H1 (cell line): ENCODE data around the gene ATP2A3. TPM values are rescaled to one million over a fixed set of nuclear protein-coding genes. Genes with fewer than 3 reads are reported as not detected.

ENCODE experiments used
- CTCF ChIA-PET: fragments of 300-600 bp; sonication (Branson Sonifier 250); formaldehyde crosslinking; loops from one replicate; lab custom pipeline; 2021; ENCODE audit not compliant: partially characterized antibody; lab: Charles Lee
- POLR2A ChIA-PET: fragments of 300-600 bp; sonication (Branson Sonifier 250); formaldehyde crosslinking; loops from one replicate; lab custom pipeline; 2021; ENCODE audit warnings: inconsistent platforms; ENCODE audit not compliant: partially characterized antibody; lab: Charles Lee
- DNase-seq, 2 experiments: peaks; one replicate each; pipeline versions ENCODE4 v3.0.0 to v3.0.0-alpha.2; 2010 to 2022; ENCODE audit warnings: low spot score in 2 of 2, low read depth in 1 of 2, mixed read lengths in 1 of 2
- FAIRE-seq: peaks from 2 replicates; lab custom pipeline; 2011; peaks lifted over from hg19 to GRCh38; lab: Jason Lieb, UNC
- H2AFZ ChIP-seq: 2 replicates; pipeline ENCODE4 v1.8.1; 2012; ENCODE audit warnings: low read length, inconsistent platforms
- H2AK5ac ChIP-seq: 2 replicates; pipeline ENCODE4 v1.6.1; 2013; ENCODE audit warnings: low read depth, low read length
- H2BK120ac ChIP-seq: replicated peaks from 2 replicates; pipeline ENCODE3; 2013; ENCODE audit warnings: low read depth, low read length, inconsistent platforms
- H2BK12ac ChIP-seq: 2 replicates; pipeline ENCODE4 v1.6.1; 2013; ENCODE audit warnings: low read depth, low read length
- H2BK15ac ChIP-seq: 2 replicates; pipeline ENCODE4 v1.6.1; 2013; ENCODE audit warnings: low read length
- H2BK20ac ChIP-seq: 2 replicates; pipeline ENCODE4 v1.6.1; 2013; ENCODE audit warnings: low read length
- H2BK5ac ChIP-seq: 2 replicates; pipeline ENCODE4 v1.6.1; 2013; ENCODE audit warnings: low read depth, low read length
- H3K14ac ChIP-seq: 2 replicates; pipeline ENCODE4 v1.6.1; 2013; ENCODE audit warnings: inconsistent platforms; ENCODE audit not compliant: insufficient read length
- H3K18ac ChIP-seq: 2 replicates; pipeline ENCODE4 v1.6.1; 2013; ENCODE audit warnings: low read length; ENCODE audit errors: extremely low read depth
- H3K23ac ChIP-seq: 2 replicates; pipeline ENCODE4 v1.6.1; 2013; ENCODE audit warnings: inconsistent platforms; ENCODE audit not compliant: insufficient read length
- H3K23me2 ChIP-seq: 2 replicates; pipeline ENCODE4 v1.6.1; 2013; ENCODE audit warnings: low read depth, low read length
- H3K27ac ChIP-seq: 2 replicates; pipeline ENCODE4 v1.6.1; 2011; ENCODE audit warnings: low read depth, low read length, inconsistent platforms
- H3K27me3 ChIP-seq, 4 experiments: replicated peaks in 1 of 4; 1 replicate in 1 of 4; 2 replicates in 3 of 4; pipeline versions ENCODE4 v1.6.1 to v1.8.1; 2011 to 2013; ENCODE audit warnings: low read length in 3 of 4, mild to moderate bottlenecking in 3 of 4, inconsistent platforms in 2 of 4, mixed read lengths in 2 of 4, moderate library complexity in 1 of 4; ENCODE audit not compliant: control insufficient read depth in 3 of 4, insufficient read depth in 3 of 4; ENCODE audit errors: extremely low read depth in 1 of 4
- H3K36me3 ChIP-seq, 4 experiments: 2 replicates each; pipeline versions ENCODE4 v1.6.1 to v1.8.1; 2011 to 2013; ENCODE audit warnings: mild to moderate bottlenecking in 4 of 4, low read length in 3 of 4, moderate library complexity in 2 of 4, control low read depth in 1 of 4, inconsistent platforms in 1 of 4; ENCODE audit not compliant: insufficient read depth in 4 of 4, control insufficient read depth in 2 of 4
- H3K4ac ChIP-seq: replicated peaks from 2 replicates; pipeline ENCODE3; 2013; ENCODE audit warnings: low read length, low read depth, mixed read lengths, inconsistent platforms; ENCODE audit not compliant: insufficient read length
- H3K4me1 ChIP-seq, 4 experiments: replicated peaks in 1 of 4; 1 replicate in 1 of 4; 2 replicates in 3 of 4; pipeline versions ENCODE4 v1.6.1 to v1.8.1; 2011 to 2013; ENCODE audit warnings: low read length in 3 of 4, inconsistent platforms in 2 of 4, mixed read lengths in 1 of 4; ENCODE audit not compliant: insufficient read depth in 4 of 4, control insufficient read depth in 3 of 4
- H3K4me2 ChIP-seq, 2 experiments: 2 replicates each; pipeline versions ENCODE4 v1.6.1 to v1.8.1; 2011 to 2013; ENCODE audit warnings: low read depth in 2 of 2, low read length in 2 of 2, control low read depth in 1 of 2, inconsistent platforms in 1 of 2, mild to moderate bottlenecking in 1 of 2; ENCODE audit not compliant: insufficient read depth in 1 of 2
- H3K4me3 ChIP-seq, 4 experiments: fragments of 200-600, 300-600 bp in 1 of 4; sonication (generic), shearing (Covaris generic), sonication (Bioruptor Twin) in 1 of 4; 2 replicates each; pipeline versions ENCODE4 v1.5.1 to v1.8.1; 2011 to 2016; ENCODE audit warnings: low read length in 4 of 4, low read depth in 3 of 4, control low read depth in 2 of 4, inconsistent platforms in 2 of 4, mild to moderate bottlenecking in 2 of 4, mixed read lengths in 1 of 4, moderate library complexity in 1 of 4; ENCODE audit not compliant: insufficient read depth in 2 of 4; ENCODE audit errors: extremely low read depth in 1 of 4
- H3K56ac ChIP-seq: replicated peaks from 2 replicates; pipeline ENCODE3; 2013; ENCODE audit warnings: low read depth, mild to moderate bottlenecking, mixed read lengths, low read length, inconsistent platforms; ENCODE audit not compliant: insufficient read length
- H3K79me1 ChIP-seq: 2 replicates; pipeline ENCODE4 v1.6.1; 2013; ENCODE audit warnings: low read depth, low read length, control low read depth
- H3K79me2 ChIP-seq, 2 experiments: 2 replicates each; pipeline versions ENCODE4 v1.6.1 to v1.8.1; 2012 to 2013; ENCODE audit warnings: low read length in 2 of 2, mild to moderate bottlenecking in 2 of 2, inconsistent platforms in 1 of 2; ENCODE audit not compliant: insufficient read depth in 2 of 2, control insufficient read depth in 1 of 2
- H3K9ac ChIP-seq, 4 experiments: replicated peaks in 1 of 4; 1 replicate in 1 of 4; 2 replicates in 3 of 4; pipeline versions ENCODE4 v1.6.1 to v1.8.1; 2011 to 2013; ENCODE audit warnings: low read depth in 3 of 4, low read length in 3 of 4, control low read depth in 2 of 4, mild to moderate bottlenecking in 2 of 4, moderate library complexity in 2 of 4, inconsistent platforms in 1 of 4; ENCODE audit errors: extremely low read depth in 1 of 4
- H3K9me3 ChIP-seq, 2 experiments: 2 replicates each; pipeline versions ENCODE4 v1.6.1 to v1.8.1; 2012 to 2013; ENCODE audit warnings: mild to moderate bottlenecking in 2 of 2, moderate library complexity in 2 of 2, control low read depth in 1 of 2, inconsistent platforms in 1 of 2, low read depth in 1 of 2, low read length in 1 of 2, mixed read lengths in 1 of 2; ENCODE audit not compliant: insufficient read depth in 2 of 2
- H4K20me1 ChIP-seq, 2 experiments: replicated peaks in 1 of 2; 2 replicates each; pipeline versions ENCODE3 to v1.8.1; 2011 to 2013; ENCODE audit warnings: inconsistent platforms in 2 of 2, low read length in 2 of 2, mild to moderate bottlenecking in 1 of 2; ENCODE audit not compliant: insufficient read depth in 2 of 2, control insufficient read depth in 1 of 2
- H4K5ac ChIP-seq: 2 replicates; pipeline ENCODE4 v1.6.1; 2013; ENCODE audit warnings: low read length, low read depth, mixed read lengths, inconsistent platforms; ENCODE audit not compliant: insufficient read length
- H4K8ac ChIP-seq: 2 replicates; pipeline ENCODE4 v1.8.0; 2013; ENCODE audit warnings: mild to moderate bottlenecking, moderate library complexity, low read length, inconsistent platforms; ENCODE audit not compliant: insufficient read depth; ENCODE audit errors: extremely low read depth
- H4K91ac ChIP-seq: replicated peaks from 2 replicates; pipeline ENCODE3; 2013; ENCODE audit warnings: low read length, mixed read lengths, inconsistent platforms; ENCODE audit not compliant: insufficient read length
- ASH2L ChIP-seq: fragments of 200-600, 300-600 bp; sonication (generic); IDR thresholded peaks from one replicate; pipeline ENCODE4 v1.7.1; 2017; ENCODE audit warnings: low read length
- RNF2 ChIP-seq: fragments of 200-900, 300-1000 bp; sonication (generic); IDR thresholded peaks from 2 replicates; pipeline ENCODE4 v1.7.1; 2016; ENCODE audit warnings: borderline replicate concordance, low read depth, mild to moderate bottlenecking, antibody characterized with exemption, low read length; ENCODE audit not compliant: poor library complexity, severe bottlenecking; ENCODE audit errors: missing control alignments
- RXRA ChIP-seq: IDR thresholded peaks from 2 replicates; pipeline ENCODE4 v1.6.1; 2011; ENCODE audit warnings: low read depth, mild to moderate bottlenecking, low read length, moderate library complexity; ENCODE audit not compliant: insufficient read depth
- WGBS, 2 experiments: shearing (Covaris generic) in 1 of 2; methylation state at CpG; one replicate each; pipeline versions ENCODE4 v1.1.6 to v1.1.7; 2013 to 2015; ENCODE audit warnings: low lambda C conversion rate in 2 of 2, mixed read lengths in 2 of 2, inconsistent platforms in 1 of 2, low coverage in 1 of 2, missing lambda C conversion rate in 1 of 2; ENCODE audit not compliant: insufficient replicate concordance in 2 of 2, insufficient coverage in 1 of 2, insufficient read length in 1 of 2; ENCODE audit errors: extremely low coverage in 1 of 2, missing lambda C conversion rate in 1 of 2; 5-methylcytosine and 5-hydroxymethylcytosine counted together
- polyA plus RNA-seq, 7 experiments: library from polyadenylated mRNA; depleted of rRNA in 3 of 7; stranded (reverse) in 5 of 7; unstranded in 2 of 7; fragments of >200 nt in 5 of 7; fragments of 200-250 nt in 2 of 7; gene quantifications; 1 replicate in 5 of 7; 2 replicates in 1 of 7; 4 replicates in 1 of 7; pipeline versions ENCODE4 v1.2.1 to v1.2.3, GENCODE V29; 2011 to 2013; ENCODE audit warnings: missing spikeins in 2 of 7, mixed read lengths in 2 of 7
- total RNA-seq: library from RNA; stranded (reverse); fragmentation: NEBNext Ultra II Directional; extraction: Animal tissue kit (Norgen Biotek cat#: 25700); gene quantifications from 2 replicates; pipeline ENCODE4 v1.2.1, GENCODE V29; 2021

ATP2A3 gene
- total and polyA plus RNA-seq, 2 of the 8 experiments (the other 6 are each of a cell fraction or from before 2014, with no cell fraction given): 18.4 to 32.5 TPM

- no peaks in the 10 kb centered on the region for H3K27me3 ChIP-seq
- H2BK120ac ChIP-seq: no peak overlapping the region
- H4K91ac ChIP-seq: no peak overlapping the region
- peaks cover 4 to 32% (median 22%) of the 10 kb centered on the region in 4 experiments for H3K4me1 ChIP-seq
- H3K4ac ChIP-seq: no peak overlapping the region
- H2BK15ac ChIP-seq: 0 out of 2 replicates have a peak overlapping the region, but pooled peaks have one; percentile 33
- H2BK20ac ChIP-seq: no peak overlapping the region; the same call in 1 of the 2 replicates
- 0 out of 2 replicates have a peak overlapping the region, but pooled peaks have one; percentile 43 for H2BK12ac ChIP-seq
- no peak overlapping the region for H3K4me2 ChIP-seq
- H3K23me2 ChIP-seq: no peaks in the 10 kb centered on the region
- H3K9ac ChIP-seq: no peak overlapping the region
- no peak overlapping the region for H3K56ac ChIP-seq
- H3K36me3 ChIP-seq: no peaks in the 10 kb centered on the region
- WGBS, 2 experiments: 95% methylated on average over 6 of the region's 6 CpGs; no CpG with 5 or more reads in 1 of the 2 experiments
- H3K79me2 ChIP-seq: no peaks in the 10 kb centered on the region
- DNase-seq (no peak), FAIRE-seq (no peak)
- H2AK5ac ChIP-seq: no peak overlapping the region
- H4K5ac ChIP-seq: no peak overlapping the region
- ChIA-PET CTCF (interaction anchor here (0.6 to 1.8 kb wide), 6 partner anchors 16 to 48 kb away, joined by 3 to 6 read pairs (median 4); no protein-coding TSS in a partner anchor), POLR2A (interaction anchor here (1.0 to 1.1 kb wide), 2 partner anchors 8 to 238 kb away, joined by 3 read pairs; no protein-coding TSS in a partner anchor)
- H3K79me1 ChIP-seq: no peaks in the 10 kb centered on the region
- H2BK5ac ChIP-seq: no peak overlapping the region
- H2AFZ ChIP-seq: no peak overlapping the region
- no peaks in the 10 kb centered on the region for H4K20me1 ChIP-seq
- no peak overlapping the region for H3K23ac ChIP-seq
- H3K4me3 ChIP-seq: no peak overlapping the region
- H3K27ac ChIP-seq: no peak overlapping the region
- H3K9me3 ChIP-seq: peaks cover 6 to 7% of the 10 kb centered on the region in 2 experiments; a peak in 2 of 4 replicates
- H4K8ac ChIP-seq: no peak overlapping the region
- H3K18ac ChIP-seq: no peak overlapping the region
- no peak overlapping the region for H3K14ac ChIP-seq
- no peak for TF ChIP-seq ASH2L
- TF ChIP-seq RNF2: no peak
- TF ChIP-seq RXRA: no peak
These were observed 14.4 kb upstream of the ATP2A3 start for GRCh38 chr17:3978421-3979289.
